ENCODE measurements around the gene YES1.
A peak's percentile ranks its signal among the peaks of the same experiment; 100 is the strongest.
"Not testable (repeated sequence)": the region's sequence is repeated elsewhere in the genome, so short reads cannot be mapped to it uniquely, and the experiment has no call there.

The YES1 gene

GRCh38 chr18:814300-815084 lies 2.5 kb upstream of the YES1 start:
- TF ChIP-seq CTCF (conservative IDR thresholded peaks at IDR 0.05; ENCODE audit: control insufficient read depth, insufficient read depth, low read depth, low read length), result no peak
- no peak for DNase-seq (ENCODE audit: low read depth)
- no peak overlapping the region for H3K4me3 ChIP-seq (ENCODE audit: control insufficient read depth, low read depth, low read length)

- DNase-seq (ENCODE audit: low read depth), result no peak
- peak overlapping the region; percentile 85 for H3K4me3 ChIP-seq (ENCODE audit: control insufficient read depth, low read depth, low read length)
- no peak for TF ChIP-seq CTCF (conservative IDR thresholded peaks at IDR 0.05; ENCODE audit: control insufficient read depth, insufficient read depth, low read depth, low read length)
Measured at GRCh38 chr18:813172-814071, 1.4 kb upstream of the YES1 start.

GRCh38 chr18:812376-813171 lies 532 bp upstream of the YES1 start:
- no peak for TF ChIP-seq CTCF (conservative IDR thresholded peaks at IDR 0.05; ENCODE audit: control insufficient read depth, insufficient read depth, low read depth, low read length)
- peak overlapping the region; percentile 85 for H3K4me3 ChIP-seq (ENCODE audit: control insufficient read depth, low read depth, low read length)
- DNase-seq (ENCODE audit: low read depth), result peak; percentile 95

- peak overlapping the region; percentile 85 for H3K4me3 ChIP-seq (ENCODE audit: control insufficient read depth, low read depth, low read length)
- no peak for TF ChIP-seq CTCF (conservative IDR thresholded peaks at IDR 0.05; ENCODE audit: control insufficient read depth, insufficient read depth, low read depth, low read length)
- DNase-seq (ENCODE audit: low read depth), result peak; percentile 29
Measured at GRCh38 chr18:811182-811891, 705 bp downstream of the YES1 start.

- H3K4me3 ChIP-seq (ENCODE audit: control insufficient read depth, low read depth, low read length), result no peak overlapping the region
- no peak for DNase-seq (ENCODE audit: low read depth)
- no peak for TF ChIP-seq CTCF (conservative IDR thresholded peaks at IDR 0.05; ENCODE audit: control insufficient read depth, insufficient read depth, low read depth, low read length)
Measured at GRCh38 chr18:809985-810642, 1.9 kb downstream of the YES1 start.

GRCh38 chr18:809228-809627 lies 2.8 kb downstream of the YES1 start:
- not testable (repeated sequence) for DNase-seq (ENCODE audit: low read depth); H3K4me3 ChIP-seq (ENCODE audit: control insufficient read depth, low read depth, low read length)
